ENCODE measurements around the gene NUP62.

The NUP62 gene

GRCh38 chr19:49881186-49881585 is 48.1 kb downstream of the NUP62 start:
- TF ChIP-seq, protein P1, sequence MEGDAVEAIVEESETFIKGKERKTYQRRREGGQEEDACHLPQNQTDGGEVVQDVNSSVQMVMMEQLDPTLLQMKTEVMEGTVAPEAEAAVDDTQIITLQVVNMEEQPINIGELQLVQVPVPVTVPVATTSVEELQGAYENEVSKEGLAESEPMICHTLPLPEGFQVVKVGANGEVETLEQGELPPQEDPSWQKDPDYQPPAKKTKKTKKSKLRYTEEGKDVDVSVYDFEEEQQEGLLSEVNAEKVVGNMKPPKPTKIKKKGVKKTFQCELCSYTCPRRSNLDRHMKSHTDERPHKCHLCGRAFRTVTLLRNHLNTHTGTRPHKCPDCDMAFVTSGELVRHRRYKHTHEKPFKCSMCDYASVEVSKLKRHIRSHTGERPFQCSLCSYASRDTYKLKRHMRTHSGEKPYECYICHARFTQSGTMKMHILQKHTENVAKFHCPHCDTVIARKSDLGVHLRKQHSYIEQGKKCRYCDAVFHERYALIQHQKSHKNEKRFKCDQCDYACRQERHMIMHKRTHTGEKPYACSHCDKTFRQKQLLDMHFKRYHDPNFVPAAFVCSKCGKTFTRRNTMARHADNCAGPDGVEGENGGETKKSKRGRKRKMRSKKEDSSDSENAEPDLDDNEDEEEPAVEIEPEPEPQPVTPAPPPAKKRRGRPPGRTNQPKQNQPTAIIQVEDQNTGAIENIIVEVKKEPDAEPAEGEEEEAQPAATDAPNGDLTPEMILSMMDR (IDR thresholded peaks at IDR 0.05; ENCODE audit: control insufficient read depth, insufficient read depth, low read depth, low read length, missing control alignments), result no peak
- DNase-seq (ENCODE audit: low read depth), result no peak
- no peak overlapping the region for H3K4me3 ChIP-seq (ENCODE audit: control insufficient read depth, low read depth, low read length)

DNA sequence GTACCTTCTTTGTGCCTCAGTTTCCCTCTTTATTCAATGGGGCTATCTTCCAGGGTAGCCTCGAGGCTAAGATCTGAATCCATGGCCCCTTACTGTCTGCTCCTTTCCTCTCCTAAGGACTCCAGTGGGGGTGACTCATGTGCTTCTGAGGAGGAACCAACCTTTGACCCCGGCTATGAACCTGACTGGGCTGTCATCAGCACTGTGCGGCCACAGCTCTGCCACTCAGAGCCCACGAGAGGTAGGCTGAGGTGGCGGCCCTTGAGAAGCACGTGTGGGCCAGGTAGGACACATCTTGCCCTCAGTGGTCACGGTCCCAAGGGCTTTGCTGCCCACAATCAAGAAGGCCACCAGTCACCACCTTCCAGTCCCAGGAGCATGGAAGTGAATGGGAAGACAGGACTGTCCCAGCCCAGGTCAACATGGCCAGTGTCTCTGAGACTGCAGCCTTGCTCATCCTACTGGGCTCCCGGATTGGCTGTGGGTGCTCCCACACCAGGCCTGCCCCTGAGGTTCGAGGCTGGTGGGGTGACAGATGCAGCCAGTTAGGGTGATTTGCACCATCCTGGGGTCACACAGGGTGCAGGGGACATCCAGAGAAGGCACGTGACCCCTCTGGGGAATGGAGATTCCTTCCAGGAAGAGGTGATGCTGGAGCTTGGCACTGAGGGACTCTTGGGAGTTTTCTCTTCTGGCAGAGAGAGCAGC is 49.0 kb downstream of the NUP62 start:
- DNase-seq (ENCODE audit: low read depth), result no peak
- TF ChIP-seq, protein P1 (IDR thresholded peaks at IDR 0.05; ENCODE audit: control insufficient read depth, insufficient read depth, low read depth, low read length, missing control alignments), result no peak

GRCh38 chr19:49879243-49879963 is 49.9 kb downstream of the NUP62 start:
- no peak overlapping the region for H3K4me3 ChIP-seq (ENCODE audit: control insufficient read depth, low read depth, low read length)
- DNase-seq (ENCODE audit: low read depth), result no peak

More for the DNA sequence above, 49.0 kb downstream of the NUP62 start:
- no peak overlapping the region for H3K4me3 ChIP-seq (ENCODE audit: control insufficient read depth, low read depth, low read length)

GRCh38 chr19:49878744-49879070 is 50.6 kb downstream of the NUP62 start:
- DNase-seq (ENCODE audit: low read depth), result no peak
- peak overlapping the region; percentile 96; the same call in 1 of the 2 replicates for H3K4me3 ChIP-seq (ENCODE audit: control insufficient read depth, low read depth, low read length)
- TF ChIP-seq, protein P1 (IDR thresholded peaks at IDR 0.05; ENCODE audit: control insufficient read depth, insufficient read depth, low read depth, low read length, missing control alignments), result no peak

More at GRCh38 chr19:49879243-49879963, 49.9 kb downstream of the NUP62 start:
- TF ChIP-seq, protein P1 (IDR thresholded peaks at IDR 0.05; ENCODE audit: control insufficient read depth, insufficient read depth, low read depth, low read length, missing control alignments), result no peak

- H3K4me3 ChIP-seq (ENCODE audit: control insufficient read depth, low read depth, low read length), result peak overlapping the region; percentile 96
- DNase-seq (ENCODE audit: low read depth), result peak; percentile 86
- TF ChIP-seq, protein P1 (IDR thresholded peaks at IDR 0.05; ENCODE audit: control insufficient read depth, insufficient read depth, low read depth, low read length, missing control alignments), result no peak
These were observed 51.2 kb downstream of the NUP62 start for GRCh38 chr19:49877879-49878743.

Data from AG09309 (cell line).